ENCODE data around the gene PTPN20.

Gene PTPN20

DNA sequence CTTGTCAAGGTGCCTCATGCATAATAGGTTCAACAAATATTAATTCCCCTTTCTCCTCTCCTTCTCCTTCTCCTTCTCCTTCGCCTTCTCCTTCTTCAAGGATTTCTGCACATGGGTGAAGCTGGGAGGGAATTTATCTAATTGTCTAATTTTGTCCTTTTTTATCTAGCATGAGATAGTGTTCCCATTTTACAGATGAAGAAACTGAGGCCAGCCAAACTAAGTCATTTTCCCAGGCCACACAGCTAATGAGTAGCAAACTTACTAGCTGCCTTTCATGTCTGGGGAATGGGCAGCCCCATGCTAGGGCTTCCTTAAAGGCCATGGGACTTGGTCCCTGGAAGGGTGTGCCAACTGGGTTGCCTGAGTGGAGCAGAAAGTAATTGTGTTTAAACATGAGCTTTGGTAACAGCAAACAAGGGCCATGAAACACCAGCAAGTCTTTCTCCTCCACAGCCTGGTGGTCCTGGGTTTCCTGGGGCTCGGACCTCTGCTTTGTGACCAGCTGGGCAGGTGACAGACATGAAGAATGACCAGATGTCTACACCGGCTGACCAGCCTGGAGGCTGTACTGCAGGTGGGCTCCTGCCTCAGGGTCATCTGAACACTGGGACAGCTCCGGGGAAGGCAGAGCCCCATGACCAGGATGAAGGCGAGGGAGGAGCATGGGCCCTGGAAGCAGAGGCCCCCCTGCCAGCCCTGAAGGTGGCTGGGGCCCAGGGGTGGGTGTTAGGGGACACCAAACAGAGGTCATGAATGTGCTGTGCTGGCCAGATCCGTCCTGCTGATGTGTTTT, 138.0 kb downstream of the PTPN20 start:
- no peak for DNase-seq

DNA sequence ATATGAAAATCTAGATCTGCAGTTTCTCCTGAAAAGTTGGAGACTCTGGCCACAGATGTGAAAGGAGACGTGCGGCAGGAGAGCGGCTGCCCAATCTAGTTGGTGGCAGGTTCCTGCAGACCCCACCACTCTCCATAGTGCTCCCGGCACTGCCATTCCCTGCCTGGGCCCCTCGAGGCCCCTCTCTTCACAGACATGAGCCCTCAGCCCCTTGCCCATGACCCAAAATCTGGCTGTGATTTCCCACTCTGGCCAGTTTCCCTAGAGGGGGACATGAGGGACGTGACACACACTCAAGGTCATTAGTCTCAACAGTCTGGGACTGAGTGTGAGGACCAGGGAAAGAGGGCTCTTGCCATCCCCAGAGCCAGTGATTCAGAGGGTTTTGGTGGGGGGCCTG, 138.7 kb downstream of the PTPN20 start:
- no peak for DNase-seq

DNA sequence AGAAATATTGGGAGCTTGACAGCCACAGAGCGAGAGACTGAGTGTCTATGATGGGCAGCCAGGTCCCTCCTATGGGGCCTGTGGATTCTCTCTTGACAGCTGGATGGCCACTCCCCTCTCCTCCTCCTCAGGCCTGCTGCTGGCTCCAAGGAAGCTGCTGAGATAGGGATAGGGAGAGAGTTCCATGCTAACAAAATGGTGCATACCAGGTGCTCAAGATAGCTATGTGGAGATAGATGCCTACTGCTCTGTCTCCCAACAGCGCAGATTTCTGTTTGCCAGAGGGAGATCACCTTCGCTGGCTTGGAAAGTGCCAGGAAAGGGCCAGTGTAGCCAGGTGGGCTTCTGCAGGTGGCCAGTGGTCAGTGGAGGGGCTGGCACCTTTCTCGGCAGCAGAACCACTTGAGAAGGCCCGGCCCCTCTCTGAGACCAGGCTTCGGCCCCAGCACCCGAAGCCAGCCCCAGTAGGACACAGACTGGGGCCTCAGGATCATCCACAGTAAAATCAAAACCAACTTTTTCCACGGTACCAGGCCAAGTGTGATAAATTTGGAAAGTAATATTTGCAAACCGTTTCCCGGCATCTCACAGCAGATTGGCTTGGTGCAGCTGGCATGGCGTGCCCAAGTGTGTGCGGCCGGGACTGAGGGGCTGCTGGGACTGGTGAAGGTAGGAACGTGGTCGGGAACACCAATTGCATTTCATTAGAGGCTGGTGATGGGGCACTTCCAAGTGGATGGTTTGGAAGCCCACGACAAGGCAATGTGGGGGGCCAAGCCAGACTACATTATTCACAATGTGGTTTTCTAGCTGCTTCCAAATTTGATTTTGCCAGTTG, 139.6 kb downstream of the PTPN20 start:
- DNase-seq, result no peak

- DNase-seq, result no peak
Measured at GRCh38 chr10:47051741-47052238, 140.6 kb downstream of the PTPN20 start.
